ENCODE measurements around the gene USP10.

Gene USP10

DNA sequence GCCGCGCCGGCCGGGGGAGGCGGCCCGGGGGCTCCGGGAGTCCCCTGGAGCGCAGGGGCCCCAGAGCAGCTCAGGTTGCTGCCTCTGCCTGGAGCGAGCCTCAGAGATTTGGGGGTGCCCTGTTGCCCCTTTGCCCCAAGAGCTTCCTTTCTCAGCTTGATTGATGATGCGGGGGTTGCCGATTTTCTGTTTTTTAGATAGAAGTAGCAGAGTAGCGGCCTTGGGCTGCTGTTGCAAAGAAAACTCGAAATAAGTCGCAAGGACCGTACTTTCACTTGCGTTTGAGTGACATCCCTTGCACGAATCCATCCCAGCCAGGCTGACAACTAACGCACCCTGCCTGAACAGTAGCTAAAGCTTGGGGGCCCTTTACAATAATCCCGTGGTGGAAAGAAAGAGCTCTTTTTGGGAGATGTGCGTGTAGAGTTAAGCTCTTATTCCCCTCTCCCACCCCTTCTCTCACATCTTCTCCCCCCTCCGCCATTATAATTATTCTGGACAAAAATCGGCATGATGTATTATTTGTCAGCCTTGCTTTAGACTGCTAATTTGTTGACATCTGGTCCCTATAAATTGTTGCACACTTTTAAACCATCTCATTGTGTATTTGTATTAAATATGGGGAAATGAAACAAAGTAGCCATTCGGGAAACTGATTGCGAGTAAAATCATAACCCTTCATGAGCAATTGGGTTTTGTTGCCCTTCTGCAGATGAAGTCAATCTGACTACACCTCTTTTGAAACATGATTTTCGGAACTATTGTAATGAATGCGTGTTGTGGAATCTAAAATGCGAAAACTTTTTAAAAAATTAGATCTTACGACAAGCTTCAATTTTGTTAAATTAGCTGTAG, 873 bp downstream of the USP10 start:
- peak; percentile 67 for DNase-seq

DNA sequence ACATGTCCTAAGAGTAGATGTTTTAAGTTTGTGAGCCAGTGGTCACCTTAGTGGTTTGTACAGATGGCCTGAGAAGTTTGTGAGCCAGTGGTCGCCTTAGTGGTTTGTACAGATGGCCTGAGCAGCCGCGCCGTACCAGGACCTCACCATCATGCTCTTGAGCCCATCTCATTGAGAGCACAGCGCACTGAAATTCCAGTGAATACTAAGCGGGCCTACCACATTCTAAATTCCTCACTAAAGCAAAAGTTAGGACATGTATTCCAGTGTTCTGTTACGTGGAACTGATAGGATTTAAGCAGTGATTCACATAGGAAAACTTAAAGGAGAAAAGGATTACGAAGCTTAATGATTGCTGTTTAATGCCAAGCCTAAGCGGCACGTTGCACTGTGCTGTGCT, 3.9 kb downstream of the USP10 start:
- DNase-seq: no peak

DNA sequence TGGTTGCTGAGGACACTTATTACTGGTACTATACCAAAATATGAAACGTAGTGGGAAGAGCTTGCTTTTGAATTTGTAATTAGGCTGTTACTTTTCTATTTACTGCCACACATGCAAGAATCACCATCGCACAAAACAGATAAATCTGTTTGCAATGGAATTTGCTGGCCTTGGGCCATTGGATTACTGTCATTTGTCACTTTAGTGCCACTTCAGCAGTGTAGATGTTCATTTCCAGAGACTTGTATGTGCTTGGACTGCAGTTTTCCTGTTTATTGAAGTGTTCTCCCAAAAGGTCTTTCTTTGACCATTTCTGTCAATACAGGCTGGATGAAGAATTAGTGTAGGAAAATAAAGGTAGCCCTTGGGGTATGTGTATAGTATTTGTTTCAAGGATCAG, 4.5 kb downstream of the USP10 start:
- DNase-seq: no peak

DNA sequence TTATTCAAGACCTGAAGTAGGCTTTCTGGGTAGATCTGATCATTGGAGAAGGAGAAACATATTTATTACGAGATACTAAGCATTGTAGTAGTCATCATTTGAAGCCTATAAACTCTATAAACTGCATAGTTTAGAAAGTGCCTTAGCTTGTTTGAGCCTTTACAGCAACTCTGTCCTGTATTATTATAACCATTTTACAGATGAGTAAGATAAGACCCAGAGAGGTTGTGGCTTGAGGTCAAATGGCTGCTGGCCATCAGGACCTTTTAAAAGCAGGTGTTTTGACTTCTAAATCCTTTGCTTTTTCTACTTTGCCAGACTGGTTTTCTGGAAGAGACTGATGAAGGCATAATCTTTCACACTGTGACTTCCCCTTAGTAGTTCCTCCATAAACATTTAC, 7.1 kb downstream of the USP10 start:
- DNase-seq: no peak

DNA sequence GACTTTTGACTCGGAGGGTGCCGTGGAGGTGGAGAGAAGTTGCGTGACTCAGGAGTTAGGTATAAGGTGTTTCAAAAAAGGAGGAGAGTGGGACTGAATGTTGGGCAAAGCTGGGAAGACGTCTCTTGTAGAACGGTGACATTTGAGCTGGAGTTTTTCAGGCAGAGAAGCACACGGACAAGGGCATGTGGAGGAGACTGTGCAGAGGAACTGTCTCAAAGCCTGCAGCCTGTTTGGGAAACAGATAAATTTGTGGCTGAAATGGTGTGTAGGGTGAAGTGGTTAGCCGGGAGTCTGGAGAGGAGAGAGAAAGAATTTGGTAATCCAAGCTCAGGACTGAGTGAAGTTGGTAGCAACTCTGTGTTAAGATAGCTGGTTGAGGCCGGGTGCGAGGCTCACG, 9.8 kb downstream of the USP10 start:
- no peak for DNase-seq

DNA sequence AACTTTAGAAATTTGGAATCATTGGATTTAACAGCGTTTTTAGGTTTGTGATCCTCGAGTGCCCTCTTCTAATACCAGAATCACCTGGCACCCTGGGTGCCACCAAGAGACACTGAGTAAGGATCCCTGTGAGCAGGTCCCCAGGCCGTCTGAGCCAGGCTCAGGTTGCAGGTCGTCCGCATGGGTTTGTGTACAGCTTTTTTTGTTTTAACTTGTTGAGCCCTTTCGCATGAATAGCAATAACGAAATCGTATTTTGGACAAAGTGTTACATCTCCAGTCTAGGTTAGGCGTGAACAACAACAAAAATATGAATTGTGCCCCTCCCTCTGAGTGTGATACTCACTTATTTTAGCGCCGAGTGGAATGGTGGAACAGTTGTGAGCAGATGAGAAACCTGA, 10.9 kb downstream of the USP10 start:
- DNase-seq: no peak

DNA sequence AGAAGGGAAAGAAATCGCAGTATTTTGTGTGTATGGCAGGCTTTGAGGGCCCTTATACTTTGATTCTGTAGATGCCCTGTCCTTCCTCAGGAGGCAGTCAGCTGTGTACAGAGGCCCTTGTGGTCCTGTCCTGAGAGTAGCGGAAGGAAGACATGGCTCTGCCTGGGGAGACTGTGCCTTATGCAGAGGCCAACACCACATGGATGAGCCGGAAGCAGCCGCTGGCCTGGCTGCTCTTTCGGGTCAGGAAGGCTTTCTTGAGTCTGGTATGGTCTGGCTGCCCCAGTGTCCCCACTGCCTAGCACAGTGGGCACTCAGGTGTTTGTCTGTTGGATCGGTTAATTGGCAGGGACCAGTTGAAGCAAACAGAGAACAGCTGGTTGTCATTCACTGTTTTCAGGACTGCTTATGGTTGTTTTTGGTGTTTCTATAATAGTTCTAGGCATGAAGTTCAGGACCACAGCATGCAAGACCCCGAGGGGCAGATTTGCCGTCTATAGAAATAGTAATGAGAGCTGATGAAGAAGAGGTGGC, 12.4 kb downstream of the USP10 start:
- no peak for DNase-seq

DNA sequence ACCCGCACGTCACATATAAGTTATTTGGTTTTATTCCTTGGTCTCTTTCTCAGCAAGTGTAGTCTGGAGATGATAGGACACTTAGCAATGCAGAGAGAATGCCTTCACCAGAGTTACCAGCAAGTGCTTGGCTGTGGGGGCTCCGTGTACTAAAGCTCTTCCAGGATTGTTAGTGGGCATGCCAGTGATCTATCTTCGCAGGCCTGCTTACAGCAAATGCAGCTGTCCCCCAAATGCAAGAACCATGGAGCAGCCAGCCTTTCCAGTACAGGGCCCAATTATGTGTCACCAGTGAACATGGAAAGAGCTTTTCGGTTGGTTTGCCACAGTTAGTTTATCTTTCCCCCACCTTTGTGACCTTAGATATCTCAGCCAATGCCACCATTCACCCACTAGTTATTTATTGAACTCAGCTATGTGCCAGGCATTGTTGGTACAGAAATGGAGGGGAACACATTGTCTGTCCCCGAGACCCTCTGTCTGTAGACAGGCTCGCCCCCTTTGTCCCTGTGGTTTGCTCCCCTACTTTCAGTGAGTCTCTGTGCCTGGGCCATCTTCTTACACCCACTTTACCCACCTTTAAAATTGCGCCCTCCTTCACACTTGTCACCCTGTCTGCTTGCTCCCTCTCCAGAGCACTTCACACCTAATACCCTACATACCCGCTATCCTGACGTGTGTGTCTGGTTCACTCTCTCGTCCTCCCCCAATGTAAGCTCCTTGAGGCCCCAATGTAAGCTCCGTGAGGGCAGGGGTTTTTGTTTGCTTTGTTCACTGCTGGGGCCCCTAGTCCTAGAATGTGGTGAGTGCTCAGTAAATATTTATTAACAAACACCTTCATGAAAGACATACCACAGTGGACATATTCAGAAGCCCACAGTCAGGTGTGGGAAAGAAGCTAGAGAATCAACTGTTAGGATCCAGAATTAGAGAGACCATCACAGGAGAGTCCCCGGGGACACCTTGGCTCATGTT, 13.3 kb downstream of the USP10 start:
- DNase-seq: no peak

DNA sequence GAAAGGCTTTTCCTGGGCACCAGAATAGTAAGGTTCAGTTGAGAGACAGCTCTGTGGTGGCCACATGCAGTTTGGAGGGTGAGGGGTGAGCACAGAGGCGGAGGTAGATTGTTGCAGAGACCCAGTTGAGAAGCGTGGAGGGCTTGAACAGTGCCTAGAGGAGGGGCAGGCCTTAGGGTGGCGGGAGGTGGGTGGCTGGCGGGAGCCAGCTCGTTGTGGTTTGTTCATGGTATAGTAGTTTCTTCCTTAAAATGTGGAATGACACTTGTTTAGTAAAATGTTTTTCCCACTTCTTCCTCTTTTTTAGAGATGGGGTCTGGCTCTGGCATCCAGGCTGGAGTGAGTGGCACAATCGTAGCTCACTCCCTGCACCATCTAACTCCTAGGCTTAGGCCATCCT, 14.2 kb downstream of the USP10 start:
- DNase-seq: no peak

DNA sequence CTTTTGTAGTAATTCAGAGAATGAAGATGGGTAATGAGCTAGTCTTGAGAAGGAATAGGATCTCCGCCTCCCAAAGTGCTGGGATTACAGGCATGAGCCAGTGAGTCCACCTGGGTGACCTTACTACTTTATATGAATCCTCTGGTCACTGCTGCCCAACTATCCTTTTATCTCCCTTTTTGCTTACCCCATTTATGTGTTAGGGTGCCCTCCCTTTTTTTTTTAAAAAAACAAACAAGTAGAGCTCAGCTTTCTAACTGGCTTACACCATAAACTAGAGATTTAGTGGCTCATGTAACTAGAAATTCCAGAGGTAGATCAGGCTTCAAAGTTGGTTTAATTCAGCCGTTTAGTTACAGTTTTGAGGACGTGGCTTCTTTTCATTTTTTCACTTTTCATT, 15.6 kb downstream of the USP10 start:
- no peak for DNase-seq

DNA sequence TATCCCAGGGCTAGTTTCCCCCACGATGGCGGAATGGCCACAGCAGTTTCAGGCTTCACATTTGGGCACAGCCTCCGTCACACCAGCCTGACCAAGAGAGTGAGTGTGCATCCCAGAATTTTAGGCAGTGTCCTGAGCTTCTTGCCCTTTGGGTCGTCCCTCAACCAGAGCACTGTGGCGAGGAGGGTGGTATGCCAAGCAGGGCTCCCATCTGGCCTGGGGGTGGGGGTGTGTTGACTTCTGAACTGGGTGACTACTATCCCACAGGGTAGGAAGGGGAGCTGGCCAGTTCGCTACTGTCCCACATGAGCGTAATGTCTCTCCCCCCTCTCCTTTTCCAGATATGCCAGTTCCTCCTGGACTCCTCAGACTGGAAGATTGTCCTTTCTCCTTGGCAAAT, 16.1 kb downstream of the USP10 start:
- DNase-seq: no peak

DNA sequence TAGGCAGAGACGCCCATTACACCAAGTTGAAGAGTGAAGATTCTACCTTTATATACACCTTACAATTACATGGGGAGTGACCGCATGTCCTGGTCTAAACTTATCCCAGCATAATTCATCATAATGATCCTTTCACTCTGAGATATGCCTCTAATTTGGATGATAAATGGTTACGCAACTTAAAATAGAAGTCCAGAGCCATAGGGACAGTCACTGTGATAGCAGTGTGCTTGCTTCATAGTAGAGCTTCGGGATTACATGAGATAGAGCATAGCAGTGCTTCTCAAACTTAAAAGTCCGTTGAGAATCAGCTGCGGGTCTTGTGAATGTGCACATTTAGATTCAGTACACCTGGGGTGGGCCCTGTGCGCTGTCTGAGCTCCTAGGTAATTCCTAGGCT, 16.9 kb downstream of the USP10 start:
- DNase-seq: no peak

DNA sequence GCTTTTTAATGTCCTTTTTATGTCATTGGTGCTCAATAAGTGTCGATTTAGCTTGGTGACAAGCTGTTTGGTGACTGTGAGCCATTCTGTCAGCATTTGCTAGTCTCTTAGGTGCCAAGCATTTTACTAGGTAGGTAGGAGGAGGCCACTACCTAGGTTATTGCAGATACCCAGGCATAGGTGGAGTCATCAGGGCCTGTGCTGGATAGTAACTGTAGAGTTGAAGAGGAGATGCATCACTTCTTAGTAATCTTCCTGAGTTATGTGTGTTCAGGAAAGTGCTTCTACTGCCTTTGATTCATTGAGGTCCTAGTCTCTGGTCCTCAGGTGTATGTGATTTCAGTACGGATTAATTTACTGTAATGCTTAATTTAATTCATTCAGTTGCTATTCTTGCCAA, 17.7 kb downstream of the USP10 start:
- no peak for DNase-seq

DNA sequence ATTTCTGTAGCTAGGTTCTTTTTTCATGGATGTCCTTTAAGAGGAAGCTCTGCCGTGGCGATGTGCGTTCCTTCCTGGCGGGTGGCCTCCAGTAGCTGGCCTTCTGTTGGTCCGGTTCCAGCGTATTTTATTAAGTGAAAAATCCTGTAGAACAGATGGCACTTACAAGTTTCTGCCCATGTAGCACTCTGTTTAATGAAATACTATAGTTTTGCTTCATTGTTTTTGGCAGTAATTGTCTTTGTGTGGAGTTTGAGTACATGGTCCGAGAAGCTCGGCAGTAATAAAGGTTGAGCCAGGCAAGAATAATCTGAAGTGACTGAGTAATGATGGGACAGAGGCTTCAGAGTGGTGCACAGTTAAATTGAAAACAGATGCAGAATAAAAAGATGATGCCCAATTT, 20.4 kb downstream of the USP10 start:
- peak; percentile 75 for DNase-seq

DNA sequence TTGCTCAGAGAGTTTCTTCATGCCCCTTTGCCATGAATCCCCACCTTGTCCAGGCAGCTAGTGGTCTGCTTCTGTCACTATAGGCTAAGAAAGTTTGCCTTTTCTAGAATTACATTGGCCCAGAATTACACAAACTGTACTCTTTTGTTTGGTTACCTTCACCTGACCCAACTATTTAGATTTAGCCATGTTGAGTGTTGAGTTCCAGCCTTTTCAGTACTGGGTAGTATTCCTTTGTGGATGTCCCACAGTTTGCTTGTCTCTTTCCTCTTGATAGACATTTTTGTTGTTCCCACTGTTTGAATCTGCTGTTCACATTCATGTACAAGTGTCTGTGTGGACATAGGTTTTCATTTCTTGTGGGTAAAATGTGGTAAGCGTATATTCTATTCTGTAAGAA, 22.3 kb downstream of the USP10 start:
- DNase-seq: no peak

DNA sequence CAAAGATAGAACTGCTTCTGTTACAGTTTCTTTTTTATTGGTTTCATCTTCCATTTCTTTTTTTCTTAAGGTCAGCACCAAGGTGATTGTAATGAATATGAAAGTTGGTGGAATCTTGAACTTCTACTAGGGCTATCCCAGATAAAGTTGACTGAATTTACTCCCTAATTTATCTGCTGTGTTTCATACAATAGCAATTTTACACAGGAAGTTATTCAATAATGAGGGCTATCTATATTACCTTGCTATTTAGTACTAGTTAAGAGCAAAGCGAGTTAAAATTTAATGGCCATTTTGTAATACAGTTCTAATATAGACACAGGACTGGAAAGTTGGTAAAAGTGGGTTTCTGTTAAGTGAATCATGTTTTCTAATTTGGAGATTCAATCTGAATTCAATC, 24.1 kb downstream of the USP10 start:
- DNase-seq: no peak

DNA sequence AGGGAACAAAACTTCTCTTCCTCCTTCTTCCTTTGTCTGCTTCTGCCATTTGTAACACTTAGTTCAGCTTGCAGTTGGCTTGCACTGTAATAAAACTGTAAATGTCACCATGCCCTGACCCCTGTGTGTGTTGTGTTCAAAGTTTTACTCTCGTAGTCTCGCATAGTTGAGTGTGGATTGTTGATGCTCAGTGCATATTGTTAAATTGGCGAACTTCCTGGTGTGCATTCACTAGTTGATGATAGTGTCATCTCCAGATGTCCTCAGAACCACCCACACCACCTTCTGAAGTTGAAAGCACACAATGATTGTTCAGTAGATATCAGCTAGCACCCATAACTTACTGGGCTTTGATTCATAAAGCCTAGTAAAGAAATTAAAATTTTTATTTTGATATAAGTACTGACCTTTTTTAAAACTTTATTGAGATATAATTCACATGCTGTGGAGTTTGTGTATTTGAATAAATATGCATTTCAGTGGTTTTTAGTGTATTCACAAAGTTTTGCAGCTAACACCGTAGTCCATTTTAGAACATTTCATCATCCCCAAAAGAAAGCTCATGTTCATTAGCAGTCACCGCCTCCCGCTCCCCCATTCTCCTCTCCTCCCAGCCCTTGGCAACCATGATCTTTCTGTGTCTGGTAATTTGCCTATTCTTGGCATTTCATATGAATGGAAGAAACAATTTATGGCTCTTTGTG, 25.0 kb downstream of the USP10 start:
- no peak for DNase-seq

DNA sequence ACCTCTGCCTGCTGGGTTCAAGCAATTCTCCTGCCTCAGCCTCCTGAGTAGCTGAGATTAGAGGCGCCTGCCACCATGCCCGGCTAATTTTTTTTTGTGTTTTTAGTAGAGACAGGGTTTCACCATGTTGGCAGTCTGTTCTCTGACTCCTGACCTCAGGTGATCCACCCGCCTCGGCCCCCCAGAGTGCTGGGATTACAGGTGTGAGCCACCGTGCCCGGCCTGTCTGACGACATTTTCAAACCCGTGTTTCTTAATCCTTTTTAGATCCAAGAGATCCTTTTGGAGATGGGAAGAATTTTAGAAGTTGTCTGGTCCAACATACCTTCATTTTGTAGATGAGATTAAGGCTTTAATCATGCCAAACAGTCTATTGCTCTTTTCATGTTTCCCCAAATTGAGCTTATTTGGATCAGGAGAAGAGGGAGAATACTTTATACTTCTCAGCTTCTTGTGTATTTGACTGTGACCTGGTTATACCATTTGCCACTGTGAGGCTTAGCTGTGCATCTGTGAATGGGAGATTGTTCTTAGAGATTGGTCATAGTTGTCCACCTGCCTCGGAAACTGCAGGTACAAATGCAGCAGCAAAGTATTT, 25.8 kb downstream of the USP10 start:
- DNase-seq: no peak

DNA sequence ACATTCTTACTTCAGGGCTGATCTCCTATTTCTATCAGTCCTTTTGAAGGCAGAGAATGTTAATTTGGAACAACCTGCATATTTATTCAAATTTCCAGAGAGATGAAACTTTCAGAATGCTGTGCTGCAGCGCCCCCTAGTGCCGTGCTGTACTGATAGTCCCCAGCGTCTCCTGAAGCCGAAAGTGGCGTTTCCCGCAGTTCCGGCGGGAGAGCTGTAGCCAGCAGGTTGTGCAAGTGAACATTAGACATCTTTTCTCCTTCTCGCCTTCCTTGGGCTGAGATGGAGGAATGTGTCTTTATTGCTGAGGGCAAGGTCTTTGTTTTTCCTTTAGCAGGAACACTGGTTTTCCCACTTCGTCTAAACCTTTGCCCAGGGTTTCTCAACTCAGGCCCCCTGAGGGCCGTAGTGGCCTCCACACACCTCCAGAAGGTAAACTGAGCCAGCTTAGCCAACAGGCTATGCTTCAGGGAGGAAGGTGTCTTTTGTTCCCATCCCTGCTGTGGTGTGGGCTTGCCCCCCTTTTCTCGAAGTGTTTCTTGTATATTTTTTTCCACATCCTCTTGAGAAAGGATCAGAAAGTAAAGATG, 26.4 kb downstream of the USP10 start:
- peak; percentile 95 for DNase-seq

DNA sequence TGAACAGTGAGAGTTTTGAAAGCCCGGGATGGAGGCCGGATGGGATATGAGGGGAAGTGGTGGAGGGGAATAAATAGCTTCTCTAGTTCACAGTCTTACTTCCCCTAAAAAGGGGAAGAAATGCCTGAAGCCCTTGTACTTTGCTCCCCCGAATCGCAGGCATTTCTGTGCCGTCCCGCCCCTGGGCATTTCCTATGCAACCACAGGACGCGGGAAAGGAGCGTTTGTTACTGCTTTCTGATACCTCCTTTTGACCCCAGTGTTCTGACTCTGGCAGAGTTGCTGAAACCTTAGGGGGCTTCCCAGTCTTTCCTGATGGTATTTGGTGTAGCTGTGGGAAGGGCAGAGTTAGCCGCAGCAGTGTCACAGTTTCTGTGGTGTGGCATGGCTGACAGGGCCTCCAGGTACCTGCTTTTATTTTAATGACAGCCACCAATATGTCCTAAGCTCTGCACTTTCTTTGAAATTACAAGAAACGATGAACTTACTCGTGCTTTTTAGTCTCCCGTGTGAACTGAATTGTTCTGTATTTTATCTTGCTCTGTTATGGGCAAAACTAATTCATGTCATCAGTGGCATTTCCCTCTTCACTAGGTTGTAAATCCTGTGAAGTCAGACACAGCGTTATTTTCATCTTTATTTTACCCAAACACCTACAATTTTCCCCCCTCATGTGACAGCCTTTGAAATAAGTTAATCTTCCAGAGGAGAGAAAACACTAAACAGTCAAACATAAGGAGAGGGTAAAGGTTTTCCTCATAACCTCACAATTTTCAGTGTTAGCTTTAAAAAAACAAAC, 27.1 kb downstream of the USP10 start:
- no peak for DNase-seq

DNA sequence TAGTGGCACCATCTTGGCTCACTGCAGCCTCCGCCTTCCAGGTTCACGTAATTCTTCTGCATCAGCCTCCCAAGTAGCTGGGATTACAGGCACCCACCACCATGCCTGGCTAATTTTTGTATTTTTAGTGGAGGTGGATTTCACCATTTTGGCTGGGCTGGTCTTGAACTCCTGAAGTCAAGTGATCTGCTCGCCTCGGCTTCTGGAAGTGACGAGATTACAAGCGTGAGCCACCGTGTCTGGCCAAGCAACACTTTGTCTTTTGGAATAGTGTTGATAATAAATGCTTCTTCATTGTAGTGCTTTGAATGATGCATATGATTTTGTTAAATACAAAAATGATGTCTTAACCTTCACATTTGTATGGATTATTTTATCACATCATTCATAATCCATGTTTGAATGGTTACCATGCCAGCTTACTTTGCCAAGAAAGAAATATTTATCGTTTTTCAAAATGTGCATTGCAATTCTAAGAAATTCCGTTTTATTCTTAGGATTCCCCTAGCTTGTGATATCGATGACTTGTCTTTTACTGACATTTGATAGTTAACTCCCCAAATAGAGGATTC, 29.1 kb downstream of the USP10 start:
- no peak for DNase-seq
